PC-3 (cell line): Measurements from ENCODE around the gene PPP1R15A. TPM values are rescaled to one million over a fixed set of nuclear protein-coding genes. Genes with fewer than 3 reads are reported as not detected.
A peak's percentile ranks its signal among the peaks of the same experiment; 100 is the strongest.
"Not testable (repeated sequence)": the region's sequence is repeated elsewhere in the genome, so short reads cannot be mapped to it uniquely, and the experiment has no call there.

Source experiments
- ATAC-seq: fragments of 200-7000 bp; cut with Tn5 transposase; 2 replicates; pipeline ENCODE4 v1.9.1; 2020; ENCODE audit warnings: mild to moderate bottlenecking, moderate library complexity
- BruUV-seq: library from RNA; stranded (reverse); fragments of 400-500 nt; replicated peaks from 2 replicates; lab custom pipeline; 2021; lab: Mats Ljungman, UMichigan
- CTCF ChIA-PET: fragments of 300-600 bp; sonication (Branson Sonifier 250); formaldehyde crosslinking; loops from one replicate; lab custom pipeline; 2022; ENCODE audit warnings: antibody characterized with exemption; lab: Charles Lee
- POLR2A ChIA-PET: fragments of 300-600 bp; sonication (Branson Sonifier 250); formaldehyde crosslinking; loops from one replicate; lab custom pipeline; 2022; ENCODE audit warnings: antibody characterized with exemption; ENCODE audit not compliant: unreplicated experiment; lab: Charles Lee
- DNase-seq: peaks from one replicate; pipeline ENCODE4 v3.0.0-alpha.2; 2015
- H2AFZ ChIP-seq: fragments of 300-600 bp; sonication (generic); 2 replicates; pipeline ENCODE4 v1.6.0; 2016; ENCODE audit warnings: antibody characterized with exemption, low read length
- H3F3A ChIP-seq: fragments of 300-600 bp; sonication (generic); one replicate; pipeline ENCODE4 v1.6.0; 2017; ENCODE audit warnings: antibody characterized with exemption, low read length, control low read depth, mild to moderate bottlenecking; ENCODE audit not compliant: unreplicated experiment
- H3K27ac ChIP-seq: fragments of 300-600 bp; sonication (generic); 2 replicates; pipeline ENCODE4 v1.5.1; 2016; ENCODE audit warnings: mild to moderate bottlenecking, low read length
- H3K27me3 ChIP-seq: fragments of 300-600 bp; sonication (generic); 2 replicates; pipeline ENCODE4 v1.6.1; 2016; ENCODE audit warnings: low read length, mixed read lengths
- H3K36me3 ChIP-seq: fragments of 300-600 bp; sonication (generic); 2 replicates; pipeline ENCODE4 v1.6.1; 2016; ENCODE audit warnings: low read depth, mixed run types, low read length, mixed read lengths
- H3K4me1 ChIP-seq: fragments of 300-600 bp; sonication (generic); 2 replicates; pipeline ENCODE4 v1.5.1; 2016; ENCODE audit warnings: low read length; ENCODE audit not compliant: insufficient read depth
- H3K4me2 ChIP-seq: fragments of 300-600 bp; sonication (generic); 2 replicates; pipeline ENCODE4 v1.6.0; 2016; ENCODE audit warnings: low read length
- H3K4me3 ChIP-seq: fragments of 300-600 bp; sonication (generic); 2 replicates; pipeline ENCODE4 v1.5.1; 2016; ENCODE audit warnings: mild to moderate bottlenecking, low read length, mixed read lengths
- H3K79me2 ChIP-seq: fragments of 300-600 bp; sonication (generic); 2 replicates; pipeline ENCODE4 v1.6.1; 2017; ENCODE audit warnings: low read length, mixed read lengths
- H3K9ac ChIP-seq: fragments of 300-600 bp; sonication (generic); 2 replicates; pipeline ENCODE4 v1.6.0; 2016; ENCODE audit warnings: mild to moderate bottlenecking, low read length
- H3K9me2 ChIP-seq: fragments of 300-600 bp; sonication (generic); replicated peaks from 2 replicates; pipeline ENCODE4 v1.6.1; 2016; ENCODE audit warnings: mixed run types, low read length, mixed read lengths
- H3K9me3 ChIP-seq: fragments of 300-600 bp; sonication (generic); 2 replicates; pipeline ENCODE4 v1.6.1; 2016; ENCODE audit warnings: low read length, mixed read lengths
- H4K20me1 ChIP-seq: fragments of 300-600 bp; sonication (generic); 2 replicates; pipeline ENCODE4 v1.6.1; 2016; ENCODE audit warnings: low read length, mixed read lengths
- CTCF ChIP-seq: fragments of 300-600 bp; sonication (generic); conservative IDR thresholded peaks from 2 replicates; pipeline ENCODE4 v1.5.1; 2017; ENCODE audit warnings: antibody characterized with exemption, low read depth, mild to moderate bottlenecking, low read length
- EZH2 ChIP-seq: fragments of 300-600 bp; sonication (generic); IDR thresholded peaks from one replicate; pipeline ENCODE4 v1.6.1; 2017; ENCODE audit warnings: antibody characterized with exemption, mild to moderate bottlenecking, low read length; ENCODE audit not compliant: unreplicated experiment
- EZH2phosphoT487 ChIP-seq: fragments of 300-600 bp; sonication (generic); IDR thresholded peaks from 2 replicates; pipeline ENCODE4 v1.6.1; 2018; ENCODE audit warnings: mild to moderate bottlenecking, antibody characterized with exemption, low read length, borderline replicate concordance
- intact Hi-C: fragments of 100-400 bp; cut with micrococcal nuclease; formaldehyde crosslinking; loops from 2 replicates; pipeline ENCODE4 v1.9.0; 2023
- total RNA-seq: library from RNA; depleted of rRNA; stranded (reverse); fragments of >200 nt; gene quantifications from 2 replicates; pipeline ENCODE4 v1.2.3, GENCODE V29; 2014

PPP1R15A gene
- total RNA-seq, 1 experiment from 2014 or later: 78.0 TPM

GRCh38 chr19:48868114-48868886 lies 3.9 kb upstream of the PPP1R15A start, which contains the start of gene PLEKHA4:
TSS of gene PLEKHA4 (minus strand) at chr19:48868617. CDS start at chr19:48867620, 997 bp downstream.
- Histone ChIP-seq H3F3A (peaks cover 3% of the 10 kb centered on the region), H4K20me1 (peaks cover 9% of the 10 kb centered on the region), H3K4me2 (no peak within 1 kb of the TSS), H3K4me1 (no peaks in the 10 kb centered on the region; the same call in 1 of the 2 replicates), H3K27ac (no peak within 1 kb of the TSS), H3K4me3 (no peak within 1 kb of the TSS), H3K36me3 (peaks cover 3% of the 10 kb centered on the region), H3K9me3 (no peaks in the 10 kb centered on the region), H3K27me3 (no peaks in the 10 kb centered on the region), H2AFZ (peak within 1 kb of the TSS; percentile 45; the same call in 1 of the 2 replicates), H3K79me2 (peaks cover 11% of the 10 kb centered on the region), H3K9ac (no peak within 1 kb of the TSS), H3K9me2 (no peaks in the 10 kb centered on the region)
- intact Hi-C loops: no loop called here
- POLR2A ChIA-PET: no interaction called here
- CTCF ChIA-PET: interaction anchor here (0.7 kb wide), 1 partner anchor 28 kb away, joined by 3 read pairs; no protein-coding TSS in a partner anchor
- DNase-seq (no peak), ATAC-seq (no peak)
- TF ChIP-seq EZH2phosphoT487 (no peak), CTCF (no peak), EZH2 (no peak)
- BruUV-seq: no TSS peak

- Histone ChIP-seq H3K9ac (no peak overlapping the region), H3K9me2 (no peaks in the 10 kb centered on the region), H3K27me3 (no peaks in the 10 kb centered on the region), H3K27ac (no peak overlapping the region), H3K4me3 (no peak overlapping the region), H3K36me3 (peaks cover 18% of the 10 kb centered on the region), H3K79me2 (peaks cover 28% of the 10 kb centered on the region), H4K20me1 (peaks cover 23% of the 10 kb centered on the region), H3K4me2 (no peak overlapping the region), H3K9me3 (no peaks in the 10 kb centered on the region), H3K4me1 (peaks cover 8% of the 10 kb centered on the region), H2AFZ (no peak overlapping the region), H3F3A (peaks cover 7% of the 10 kb centered on the region)
- TF ChIP-seq EZH2phosphoT487 (no peak), CTCF (no peak), EZH2 (no peak)
- POLR2A ChIA-PET: no interaction called here
- BruUV-seq: no TSS peak
- intact Hi-C loops: no loop called here
- DNase-seq (no peak), ATAC-seq (no peak)
- CTCF ChIA-PET: no interaction called here
Measured at GRCh38 chr19:48870048-48870447, 2.2 kb upstream of the PPP1R15A start.

- not testable (repeated sequence) for H3K27me3 ChIP-seq, BruUV-seq, DNase-seq, H3K9me3 ChIP-seq, H3K9me2 ChIP-seq, H3F3A ChIP-seq, H2AFZ ChIP-seq, ATAC-seq
- intact Hi-C loops: loop anchor here (2.0 kb wide), 1 partner anchor 35 kb away; the partner anchor contains the start of gene HSD17B14
- H3K36me3 ChIP-seq: peaks cover 26% of the 10 kb centered on the region
- peaks cover 31% of the 10 kb centered on the region for H4K20me1 ChIP-seq
- ChIA-PET POLR2A (interaction anchor here (0.5 to 0.7 kb wide), 4 partner anchors 33 to 826 kb away, joined by 3 to 4 read pairs (median 3); no protein-coding TSS in a partner anchor), CTCF (interaction anchor here (0.5 kb wide), 1 partner anchor 146 kb away, joined by 5 read pairs; no protein-coding TSS in a partner anchor)
- peaks cover 40% of the 10 kb centered on the region for H3K79me2 ChIP-seq
- H3K9ac ChIP-seq: peak overlapping the region; percentile 100
- H3K4me2 ChIP-seq: peak overlapping the region; percentile 100
- H3K27ac ChIP-seq: peak overlapping the region; percentile 95
- peaks cover 15% of the 10 kb centered on the region for H3K4me1 ChIP-seq
- H3K4me3 ChIP-seq: peak overlapping the region; percentile 100; the same call in 1 of the 2 replicates
Measured at GRCh38 chr19:48871471-48872181, 595 bp upstream of the PPP1R15A start.
